ENCODE measurements around the gene GTF3C4.

GRCh38 chr9:132647806-132648205 lies 22.5 kb upstream of the GTF3C4 start:
- no peak for TF ChIP-seq REST (IDR thresholded peaks at IDR 0.05; ENCODE audit: insufficient read depth in 1 of 2, low read depth in 2 of 2, low read length in 1 of 2)
- TF ChIP-seq POLR2AphosphoS5 (IDR thresholded peaks at IDR 0.05; ENCODE audit: low read depth, low read length) = no peak
- no peak for TF ChIP-seq CTCF (IDR thresholded peaks at IDR 0.05)
- TF ChIP-seq SIN3A (IDR thresholded peaks at IDR 0.05; ENCODE audit: borderline replicate concordance, insufficient read depth, low read depth, low read length) = no peak

Data from Panc1 (cell line).